CD4-positive, alpha-beta T cell treated with Interferon gamma for 1 hour (primary cell): Measurements from ENCODE around the gene EPAS1.

Experiments used
- DNase-seq: peaks from one replicate; pipeline ENCODE4 v3.0.0-alpha.2; 2020

EPAS1 gene

DNA sequence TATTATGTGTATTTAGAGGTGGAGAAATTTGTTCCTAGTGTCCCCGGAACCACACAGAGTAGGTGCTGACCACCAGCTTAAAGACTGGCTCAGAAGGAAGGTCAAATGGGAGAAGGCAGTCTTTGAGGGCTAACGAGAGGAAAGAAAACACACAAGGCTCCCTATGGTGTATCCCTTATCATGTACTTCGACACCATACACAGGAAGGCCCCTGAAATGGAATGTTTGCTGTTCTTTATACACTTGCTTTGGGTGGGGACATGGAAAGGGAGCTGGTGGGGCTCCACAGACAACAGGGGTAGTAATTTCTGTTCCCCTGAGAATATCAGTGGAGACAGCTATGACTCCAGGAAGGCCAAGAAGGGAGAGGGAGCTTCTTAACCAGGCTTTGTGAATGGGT is 6.0 kb downstream of the EPAS1 start:
- no peak for DNase-seq

DNA sequence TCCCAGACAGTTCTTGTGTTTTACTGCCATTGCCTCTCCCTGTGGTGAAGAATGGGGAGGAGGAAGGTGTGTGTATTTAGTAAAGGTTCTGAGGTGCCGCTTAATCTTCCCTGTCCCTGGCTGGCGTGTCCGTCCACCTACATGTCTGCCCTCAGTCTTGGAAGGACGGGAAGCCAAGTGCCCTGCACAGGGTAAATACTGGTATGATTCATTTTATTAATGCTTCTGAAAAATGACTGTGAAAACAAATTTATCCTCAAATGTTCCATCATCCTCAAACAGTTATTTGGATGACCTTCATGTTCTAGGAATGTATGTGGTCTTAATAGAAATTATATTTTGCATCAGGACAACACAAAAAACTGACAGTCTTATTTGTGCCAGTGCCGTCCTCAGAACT is 6.6 kb downstream of the EPAS1 start:
- DNase-seq = no peak

DNA sequence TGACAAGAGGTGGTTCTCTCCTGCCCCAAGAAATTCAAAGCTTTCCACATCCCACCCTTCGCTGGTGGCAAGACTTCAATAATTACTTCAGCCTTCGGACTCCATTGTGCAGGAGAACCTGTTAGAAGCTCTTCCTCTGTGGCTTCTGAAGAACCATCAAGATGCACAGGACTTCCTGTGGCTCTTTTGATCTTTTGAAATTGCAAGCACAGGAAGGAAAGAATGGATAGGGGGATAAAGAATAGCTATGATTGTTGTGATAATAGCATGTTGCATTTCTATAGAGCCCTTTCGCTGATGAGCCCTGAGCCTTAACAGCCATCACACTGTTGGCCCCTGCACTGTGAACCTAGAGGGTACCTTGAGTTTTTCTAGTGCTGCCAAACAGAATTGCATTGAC is 7.4 kb downstream of the EPAS1 start:
- no peak for DNase-seq

DNA sequence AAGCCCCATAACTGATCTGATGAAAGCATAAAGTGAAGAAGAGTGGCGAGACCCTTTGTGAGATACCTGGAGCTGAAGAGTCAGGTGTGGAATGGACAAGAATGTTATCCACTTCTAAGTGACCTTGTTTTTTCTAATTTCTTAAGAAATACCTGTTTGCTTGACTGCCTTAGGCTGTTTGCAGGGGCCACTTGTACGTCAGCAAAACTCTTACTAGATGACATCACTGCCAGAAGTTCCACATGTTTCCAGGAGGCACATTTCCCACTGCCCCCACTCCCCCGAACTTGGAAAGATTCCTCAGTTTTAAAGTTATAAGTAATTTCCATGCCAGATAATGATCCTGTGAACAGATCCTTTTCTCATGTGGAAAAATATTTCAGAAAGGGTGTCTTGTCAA is 8.0 kb downstream of the EPAS1 start:
- DNase-seq = no peak

DNA sequence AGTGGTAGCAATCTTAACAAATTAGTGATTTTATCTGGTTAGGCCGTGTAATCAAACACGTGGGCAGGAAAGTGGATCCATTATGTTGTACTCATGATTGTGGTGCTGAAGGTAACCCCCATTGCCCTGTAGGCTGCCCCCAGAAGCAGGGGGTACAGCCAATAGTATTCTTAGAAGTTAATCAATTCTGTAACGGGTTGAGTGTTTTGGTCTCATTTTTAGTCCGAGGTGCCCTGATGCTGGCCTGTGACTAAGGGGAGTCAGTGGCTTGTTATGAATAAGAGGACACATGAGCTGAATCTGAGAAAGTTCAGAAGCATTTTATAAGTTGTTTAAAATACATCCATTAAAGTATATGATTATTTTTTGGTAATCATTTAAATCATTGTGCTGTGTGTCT is 8.6 kb downstream of the EPAS1 start:
- no peak for DNase-seq

DNA sequence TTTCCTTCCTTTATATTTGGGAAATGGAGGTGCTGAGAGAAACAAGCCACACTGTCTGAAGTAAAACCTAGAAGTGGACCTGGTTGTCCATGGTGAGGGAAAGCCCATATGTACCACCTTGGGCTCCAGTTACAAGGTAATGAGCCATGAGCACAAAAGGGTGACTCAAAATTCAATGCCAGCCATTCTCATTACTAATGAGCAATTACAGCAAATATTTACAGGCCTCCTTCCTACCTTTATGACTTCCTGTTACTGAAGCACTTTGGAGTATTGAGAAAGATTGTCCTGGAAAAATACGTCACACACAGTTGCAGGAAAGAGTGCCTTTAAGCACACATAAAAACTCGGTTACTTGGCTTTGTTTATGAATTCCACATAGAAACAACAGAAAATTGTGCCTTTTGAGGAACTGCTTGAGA is 9.1 kb downstream of the EPAS1 start:
- no peak for DNase-seq

DNA sequence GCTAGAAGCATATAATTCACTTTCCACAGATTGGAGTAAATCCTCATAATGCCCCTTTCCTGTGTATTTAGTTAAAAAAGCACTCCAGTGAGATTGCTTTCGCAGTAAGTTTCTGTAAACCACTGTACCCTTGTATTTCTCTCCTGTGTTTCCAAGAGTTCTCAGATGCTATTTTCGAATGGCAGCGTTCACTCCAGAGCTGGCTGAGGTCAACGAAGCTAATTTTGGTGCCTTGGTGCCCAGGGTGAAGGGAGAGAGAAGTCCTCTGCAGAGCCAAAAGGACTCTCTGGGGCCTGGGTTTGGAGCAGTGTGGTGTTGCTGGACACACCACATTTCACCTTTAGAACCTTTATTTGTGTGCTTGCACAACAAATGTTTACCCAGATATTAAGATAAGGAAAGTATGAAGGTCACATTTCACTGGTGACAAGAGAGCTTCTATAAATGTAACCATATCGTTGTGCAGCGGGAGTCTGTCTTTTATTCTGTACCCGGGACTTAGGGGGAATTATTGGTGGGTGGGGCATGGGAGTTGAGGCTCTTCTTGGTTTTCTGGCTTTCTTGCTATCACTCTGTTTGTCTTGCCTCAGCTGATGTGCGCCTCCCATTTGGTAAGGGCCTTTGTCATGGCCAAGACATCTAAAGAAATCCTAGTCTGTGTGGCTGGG is 9.9 kb downstream of the EPAS1 start:
- no peak for DNase-seq

DNA sequence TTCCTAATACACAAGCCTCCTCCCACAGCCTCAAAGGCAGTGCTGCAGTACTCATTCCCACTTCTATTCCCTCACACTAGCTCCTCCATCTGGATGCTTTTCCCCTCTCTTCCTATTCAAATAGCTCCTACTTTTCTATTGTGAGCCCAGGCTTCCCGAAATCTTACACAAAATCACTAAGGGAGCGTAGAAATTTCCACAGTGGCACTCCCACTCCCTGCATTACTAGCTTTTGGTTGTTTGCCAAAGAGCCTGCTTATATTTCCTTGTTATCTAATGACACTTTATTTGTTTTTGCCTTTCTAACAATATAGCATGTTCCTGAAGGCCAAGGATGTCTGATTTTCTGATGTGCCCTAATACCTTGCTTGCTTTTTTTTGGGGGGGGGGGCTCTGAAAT is 10.9 kb downstream of the EPAS1 start:
- no peak for DNase-seq

DNA sequence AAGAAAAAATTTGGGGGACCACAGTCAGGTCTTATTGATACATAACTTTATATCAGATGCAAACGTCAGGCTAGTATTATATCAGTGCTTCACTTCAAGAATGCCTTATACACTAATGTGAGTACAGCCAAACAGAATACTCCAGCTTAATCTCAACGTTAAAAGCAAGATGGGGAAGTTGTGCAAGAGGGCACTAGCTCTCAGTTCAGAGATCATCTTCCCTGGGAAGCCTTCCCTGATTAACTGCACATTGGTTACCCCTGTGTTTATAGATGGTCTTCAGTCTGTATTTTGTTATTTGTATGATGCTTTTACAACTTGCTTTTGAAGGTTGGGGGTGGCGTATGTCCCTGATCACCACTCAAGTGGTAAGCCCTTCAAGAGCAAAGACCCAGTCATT is 11.4 kb downstream of the EPAS1 start:
- no peak for DNase-seq

DNA sequence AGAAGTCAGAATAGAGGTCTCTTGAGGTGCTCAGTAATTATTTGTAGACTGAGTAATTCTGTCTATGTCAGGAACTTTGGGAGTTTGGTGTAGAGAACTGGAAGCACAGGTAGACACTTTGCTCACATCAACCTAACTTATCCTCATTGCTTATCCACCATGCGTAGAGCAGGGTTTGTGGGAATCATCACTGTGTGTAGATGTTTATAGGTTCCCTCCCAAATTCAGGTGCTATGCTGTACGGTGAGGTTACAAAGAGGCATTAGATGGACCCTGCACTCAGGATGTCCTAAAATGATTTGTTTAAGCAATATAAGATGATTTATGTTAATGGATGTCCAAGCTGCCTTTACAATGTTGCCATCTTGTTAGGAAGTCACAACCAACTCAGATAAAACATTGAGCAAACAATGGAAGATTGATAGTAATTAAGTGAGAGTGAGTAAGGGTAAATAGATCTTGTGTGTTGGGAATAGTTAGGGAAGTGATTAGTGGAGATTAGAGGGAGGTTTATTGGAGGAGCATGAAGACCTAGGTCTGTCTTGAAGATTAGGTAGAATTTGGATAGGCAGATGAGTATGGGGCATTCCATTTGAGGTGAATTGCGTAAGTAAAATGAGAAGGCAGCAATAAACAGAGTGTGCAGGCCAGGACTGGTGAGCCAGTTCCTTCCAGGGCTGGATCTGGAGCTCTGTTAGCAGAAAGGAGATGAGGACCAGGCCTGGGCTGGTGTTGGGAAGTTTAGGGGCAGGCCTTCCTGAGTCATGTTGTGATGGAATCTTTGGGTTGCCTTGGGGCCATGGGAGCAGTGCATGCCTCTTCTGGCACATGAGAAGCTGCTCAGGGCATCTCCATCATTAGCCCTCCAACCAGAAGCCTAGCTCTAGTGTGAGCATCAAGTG is 12.1 kb downstream of the EPAS1 start:
- no peak for DNase-seq

DNA sequence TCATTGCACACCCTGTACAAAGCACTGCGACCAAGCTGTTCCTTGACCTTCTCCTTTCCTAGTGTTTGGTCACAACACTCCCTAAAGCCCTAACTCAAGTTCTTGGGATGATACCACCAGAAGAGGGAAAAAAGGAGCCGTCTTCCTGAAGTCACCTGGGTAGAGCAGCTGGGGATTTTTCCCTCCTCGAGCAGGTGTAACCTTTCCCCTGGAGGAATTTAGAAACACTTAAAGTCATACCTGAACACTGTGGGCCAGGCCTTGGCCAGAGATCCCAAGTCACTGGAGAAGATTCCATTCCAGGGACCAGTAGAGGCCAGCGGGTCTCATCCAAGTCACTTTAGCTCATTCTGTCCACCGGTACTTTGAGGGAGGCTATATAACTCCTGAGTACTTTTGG is 13.2 kb downstream of the EPAS1 start:
- no peak for DNase-seq

DNA sequence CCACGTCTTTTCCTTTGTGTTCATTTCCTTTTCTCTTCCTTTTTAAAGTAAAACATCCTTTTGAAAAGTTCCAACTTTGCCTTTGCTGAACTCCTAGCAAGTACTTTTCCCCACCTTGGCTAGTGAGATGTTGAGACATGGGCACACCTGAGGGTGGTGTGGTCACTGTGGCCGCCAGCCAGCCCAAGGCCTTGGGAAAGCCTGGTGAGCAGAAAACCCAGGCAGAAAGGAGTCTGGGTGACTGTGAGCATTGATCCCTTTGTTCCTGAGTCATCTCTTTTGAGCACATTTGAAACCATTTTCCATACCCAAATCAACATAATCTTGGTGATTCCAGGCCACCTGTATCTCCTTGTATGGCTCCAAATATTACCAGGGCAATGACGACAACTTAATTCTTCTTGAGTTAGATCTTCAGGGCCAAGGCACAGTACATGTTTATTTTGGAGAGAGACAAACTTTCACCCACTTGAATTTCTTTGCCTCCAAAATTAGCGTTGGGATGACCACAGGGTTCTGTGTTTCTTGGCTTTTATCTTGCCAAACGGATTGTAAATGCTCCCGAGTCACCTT is 14.5 kb downstream of the EPAS1 start:
- no peak for DNase-seq

DNA sequence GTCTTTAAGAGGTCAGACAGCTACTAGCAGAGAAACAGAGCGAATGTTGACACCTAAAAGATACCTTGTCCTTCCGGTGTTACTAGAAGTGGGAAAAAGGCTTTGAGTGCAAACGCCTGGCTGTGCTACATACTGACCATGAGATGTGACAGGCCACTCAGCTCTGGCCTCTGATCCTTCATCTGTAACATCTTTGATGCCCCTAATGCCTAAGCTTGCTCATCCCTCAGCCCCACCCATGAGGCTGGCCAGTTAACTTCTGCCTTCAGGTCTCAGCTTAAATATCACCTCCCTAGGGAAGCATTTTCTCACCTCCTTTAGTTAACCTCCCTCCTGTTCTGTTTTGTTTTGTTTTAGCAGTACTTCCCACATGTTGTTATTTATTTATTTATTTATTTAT is 15.9 kb downstream of the EPAS1 start:
- DNase-seq = no peak

DNA sequence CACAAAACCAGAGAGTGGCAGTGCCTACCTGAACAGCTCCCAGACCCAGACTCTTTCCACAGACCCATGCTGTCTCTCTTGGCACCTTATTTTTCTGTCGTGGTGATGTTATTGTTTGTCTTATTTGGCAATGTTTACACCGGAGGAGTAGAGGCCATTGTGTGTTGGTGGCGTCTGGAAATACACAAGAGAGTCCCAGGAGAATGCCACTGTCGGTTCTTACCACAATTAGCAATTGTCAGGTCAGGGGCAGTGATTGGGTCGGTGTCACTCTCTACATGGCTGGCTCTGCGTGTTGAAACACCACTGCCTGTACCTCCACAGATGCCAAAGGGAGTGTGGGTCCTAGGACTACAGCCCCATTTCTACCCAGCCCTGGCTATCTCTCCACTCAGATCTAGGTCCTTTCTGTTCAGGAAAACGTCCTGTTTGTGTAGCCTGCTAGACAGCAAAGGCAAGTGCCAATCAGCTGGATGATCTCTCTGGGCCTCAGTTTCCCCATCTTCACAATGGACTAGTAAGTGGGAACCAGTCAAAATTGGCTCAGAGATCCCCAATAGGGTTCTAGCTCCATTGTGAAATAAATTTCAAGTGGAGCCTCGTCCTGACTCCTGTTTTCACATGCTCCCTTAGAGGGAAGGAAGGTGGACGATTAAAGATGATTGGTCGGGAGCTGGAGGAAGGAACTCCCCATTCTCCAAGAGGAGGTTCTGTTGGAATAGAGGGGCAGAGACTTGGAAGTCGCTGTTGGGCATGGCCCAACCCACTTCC is 17.0 kb downstream of the EPAS1 start:
- DNase-seq = no peak

DNA sequence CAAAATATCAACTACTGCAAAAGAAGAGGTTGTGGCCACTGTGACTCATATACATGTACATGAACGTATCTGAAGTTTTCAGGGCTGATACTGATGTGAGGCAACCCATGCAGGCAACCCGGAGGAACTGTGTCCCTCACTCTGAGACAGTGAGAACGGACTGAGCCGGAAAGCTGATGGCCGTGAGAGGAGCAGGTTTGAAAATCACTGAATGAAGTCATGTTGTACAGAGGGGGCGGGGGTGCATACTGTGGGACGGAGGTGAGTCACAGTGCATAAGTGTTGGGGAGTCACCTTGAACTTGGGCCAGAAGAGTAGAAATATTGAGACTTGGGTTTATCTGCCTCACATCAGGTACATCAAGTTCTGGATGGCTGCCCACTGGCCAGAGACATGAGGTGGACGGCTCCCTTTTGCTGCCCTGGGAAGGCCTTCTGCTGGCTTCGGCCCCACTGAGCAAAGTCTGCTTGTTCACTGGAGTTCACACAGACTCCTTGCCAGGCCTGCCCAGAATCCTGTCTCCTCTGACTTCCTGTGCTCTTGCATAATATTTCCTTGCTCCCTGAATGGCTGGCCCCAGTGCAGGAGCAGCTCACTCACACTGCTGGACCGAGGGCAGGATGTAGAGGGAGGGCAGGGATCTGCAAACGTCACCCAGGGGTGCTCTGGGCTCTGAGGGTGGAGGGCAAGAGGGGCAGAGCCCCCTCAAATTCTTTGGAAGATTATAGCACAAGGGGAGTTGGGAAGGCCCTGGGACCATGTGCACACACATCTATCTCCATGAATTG is 18.1 kb downstream of the EPAS1 start:
- no peak for DNase-seq

DNA sequence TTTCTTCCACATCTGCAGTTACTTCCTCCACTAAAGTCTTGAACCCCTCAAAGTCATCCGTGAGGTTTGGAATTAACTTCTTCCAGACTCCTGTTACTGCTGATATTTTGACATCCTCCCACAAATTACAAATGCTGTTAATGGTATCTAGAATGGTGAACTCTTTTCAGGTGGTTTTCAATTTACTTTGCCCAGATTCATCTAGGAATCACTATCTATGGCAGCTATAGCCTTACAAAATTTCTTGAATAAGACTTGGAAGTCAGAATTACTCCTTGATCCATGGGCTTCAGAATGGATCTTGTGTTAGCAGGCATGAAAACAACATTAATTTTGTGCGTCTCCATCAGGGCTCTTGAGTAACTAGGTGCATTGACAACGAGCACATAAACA is 19.9 kb downstream of the EPAS1 start:
- DNase-seq = no peak

DNA sequence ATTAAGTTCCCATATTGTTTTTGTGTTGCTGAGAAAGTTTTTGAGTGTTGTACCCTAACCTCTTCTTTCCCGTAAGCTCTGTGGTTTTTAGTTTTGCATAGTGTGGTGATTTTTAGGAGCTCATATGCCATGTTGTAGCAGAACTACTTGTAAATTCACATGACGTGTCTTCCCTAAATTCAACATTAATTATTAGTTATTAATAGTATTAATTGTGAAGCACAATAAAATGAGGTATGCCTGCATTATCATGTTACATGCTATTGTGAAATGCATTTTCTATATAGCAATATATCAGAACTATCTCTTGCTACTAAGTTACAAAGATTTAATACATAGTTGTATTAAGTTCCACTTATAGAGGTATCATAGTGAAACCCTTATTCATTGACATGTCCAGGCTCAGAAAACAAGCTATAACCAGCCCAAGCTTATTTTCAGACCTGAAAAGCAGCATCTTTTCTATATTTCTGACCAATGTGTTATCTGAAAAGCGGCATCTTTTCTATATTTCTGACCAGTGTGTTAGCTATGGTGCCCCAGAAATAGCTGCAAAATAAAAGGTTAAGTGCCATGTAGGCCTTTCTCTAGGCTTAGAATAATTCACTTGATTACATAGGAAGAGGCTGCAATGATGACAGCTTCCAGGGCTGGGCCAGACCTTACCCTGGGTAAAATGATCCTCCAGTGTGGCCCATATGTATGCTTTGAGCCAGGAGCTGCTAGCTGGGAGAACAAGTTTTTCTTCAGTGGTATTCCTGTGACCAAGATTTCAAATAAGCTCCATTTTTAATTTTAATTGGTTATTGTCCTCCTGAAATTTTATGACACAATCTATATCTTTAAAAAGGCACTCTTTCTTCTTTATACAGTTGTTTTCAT is 21.6 kb downstream of the EPAS1 start:
- no peak for DNase-seq

DNA sequence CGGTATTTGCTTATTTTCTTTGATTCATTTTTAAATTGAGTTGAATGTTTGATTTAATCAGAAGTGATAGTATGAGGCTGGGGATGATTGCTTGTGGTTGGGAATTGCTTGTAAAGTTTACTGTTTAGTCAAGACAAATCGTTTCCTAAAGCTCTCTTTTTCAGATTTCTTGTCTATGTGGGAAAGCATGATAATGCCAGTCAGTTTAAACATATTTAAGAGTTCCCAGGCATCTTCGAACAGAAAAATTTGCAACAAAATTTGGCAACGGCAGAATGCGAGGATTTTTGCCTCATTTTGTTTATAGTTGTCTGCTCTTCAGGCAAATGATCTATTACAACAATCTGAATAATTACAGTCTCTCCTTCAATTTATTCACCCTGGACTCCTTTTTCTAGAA is 22.5 kb downstream of the EPAS1 start:
- no peak for DNase-seq

DNA sequence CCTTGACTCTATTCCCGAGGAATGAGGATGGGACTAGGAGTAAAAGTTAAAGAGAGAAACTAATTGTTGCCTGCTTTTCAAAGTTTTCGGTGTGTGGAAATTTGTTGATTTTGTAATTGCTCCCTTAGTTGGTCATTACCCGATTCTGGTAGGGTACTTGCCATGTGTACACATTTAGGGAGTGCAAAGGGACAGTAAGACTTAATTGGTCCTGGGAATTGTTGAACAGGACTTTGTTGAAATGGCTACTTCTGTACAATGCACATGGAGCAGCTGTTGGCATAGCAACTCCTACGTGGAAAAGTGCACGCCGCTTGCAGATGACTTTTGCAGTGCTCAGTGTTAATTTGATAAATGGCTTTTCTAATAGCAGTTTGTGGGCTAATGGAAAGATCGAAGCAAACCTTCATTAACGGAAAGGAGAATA is 22.9 kb downstream of the EPAS1 start:
- DNase-seq = no peak

DNA sequence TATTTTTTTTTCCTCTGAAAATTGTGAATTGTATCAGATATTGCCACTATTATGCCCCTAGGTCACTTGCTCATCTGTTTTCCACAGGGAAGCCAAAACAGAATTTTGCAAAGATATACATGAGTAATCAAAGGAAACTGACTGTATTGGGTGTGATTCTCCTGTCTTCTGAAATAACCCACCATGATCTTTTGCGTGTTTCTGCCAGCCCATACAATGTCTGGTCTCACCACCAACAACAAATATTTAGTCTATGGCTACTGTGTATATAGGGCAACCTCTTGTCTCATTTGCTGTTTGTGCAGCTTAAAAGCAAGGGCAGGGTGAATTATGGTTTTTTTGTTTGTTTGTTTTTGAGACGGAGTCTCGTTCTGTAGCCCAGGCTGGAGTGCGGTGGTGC is 26.5 kb downstream of the EPAS1 start:
- no peak for DNase-seq

DNA sequence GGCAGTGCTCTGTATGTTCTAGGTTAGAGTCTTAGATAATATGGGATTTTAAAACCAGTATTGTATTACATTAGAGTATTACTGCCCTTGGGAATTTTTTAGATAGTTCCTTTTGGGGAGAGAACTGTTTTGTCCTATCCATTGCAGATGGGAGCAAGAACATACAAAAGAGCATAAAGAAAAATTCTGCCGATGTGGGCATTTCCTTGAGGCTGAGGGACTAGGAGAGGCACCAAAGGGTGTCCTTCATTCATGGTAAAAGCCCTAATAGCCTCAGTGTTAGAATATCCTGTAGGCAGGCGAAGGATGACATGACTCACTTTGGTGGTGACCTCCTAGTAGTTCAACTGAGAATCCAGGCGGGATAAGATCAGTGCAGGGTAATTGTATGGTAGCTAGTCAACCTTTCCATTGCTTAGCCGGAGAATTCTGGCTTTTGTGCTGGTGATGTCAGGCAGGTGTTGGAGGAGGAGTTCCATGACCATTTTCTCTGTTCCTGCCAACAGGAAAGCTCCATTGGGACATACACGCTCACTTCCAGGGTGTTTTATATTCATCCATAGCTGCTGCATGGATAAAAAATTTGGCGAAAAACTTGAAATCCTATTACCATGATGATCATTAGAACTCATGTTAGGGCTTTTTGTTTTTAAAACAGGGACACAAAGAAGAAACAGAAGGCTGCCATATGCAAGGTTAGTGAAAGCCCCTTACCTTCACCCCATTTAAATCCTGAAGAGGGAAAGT is 28.1 kb downstream of the EPAS1 start:
- DNase-seq = no peak
